Kidney epithelial cell (primary cell): ENCODE measurements around the gene TSKS. TPM values are rescaled to one million over a fixed set of nuclear protein-coding genes. Genes with fewer than 3 reads are reported as not detected.
A peak's percentile ranks its signal among the peaks of the same experiment; 100 is the strongest.

Experiments used
- DNase-seq: peaks from one replicate; pipeline ENCODE4 v3.0.0-alpha.2; 2010; ENCODE audit warnings: low read depth
- H3K27me3 ChIP-seq: 2 replicates; pipeline ENCODE4 v1.6.0; 2011; ENCODE audit warnings: low read length; ENCODE audit not compliant: control insufficient read depth, insufficient read depth
- H3K36me3 ChIP-seq: 2 replicates; pipeline ENCODE4 v1.5.1; 2011; ENCODE audit warnings: low read length; ENCODE audit not compliant: control insufficient read depth, insufficient read depth
- H3K4me3 ChIP-seq: 2 replicates; pipeline ENCODE4 v1.5.1; 2011; ENCODE audit warnings: low read depth, mild to moderate bottlenecking, control low read depth, low read length
- total RNA-seq: library from RNA; depleted of rRNA; stranded (reverse); fragments of >200 nt; gene quantifications from 2 replicates; pipeline ENCODE4 v1.2.3, GENCODE V29; 2015
- TF ChIP-seq, protein P1 (sequence below): IDR thresholded peaks from 2 replicates; pipeline ENCODE4 v1.5.1; 2011; ENCODE audit warnings: mild to moderate bottlenecking, moderate library complexity, low read length, control low read depth, inconsistent platforms; ENCODE audit not compliant: insufficient read depth, poor library complexity, severe bottlenecking

The TSKS gene
- total RNA-seq, 1 donor from 2014 or later: not detected

- TF ChIP-seq, protein P1, sequence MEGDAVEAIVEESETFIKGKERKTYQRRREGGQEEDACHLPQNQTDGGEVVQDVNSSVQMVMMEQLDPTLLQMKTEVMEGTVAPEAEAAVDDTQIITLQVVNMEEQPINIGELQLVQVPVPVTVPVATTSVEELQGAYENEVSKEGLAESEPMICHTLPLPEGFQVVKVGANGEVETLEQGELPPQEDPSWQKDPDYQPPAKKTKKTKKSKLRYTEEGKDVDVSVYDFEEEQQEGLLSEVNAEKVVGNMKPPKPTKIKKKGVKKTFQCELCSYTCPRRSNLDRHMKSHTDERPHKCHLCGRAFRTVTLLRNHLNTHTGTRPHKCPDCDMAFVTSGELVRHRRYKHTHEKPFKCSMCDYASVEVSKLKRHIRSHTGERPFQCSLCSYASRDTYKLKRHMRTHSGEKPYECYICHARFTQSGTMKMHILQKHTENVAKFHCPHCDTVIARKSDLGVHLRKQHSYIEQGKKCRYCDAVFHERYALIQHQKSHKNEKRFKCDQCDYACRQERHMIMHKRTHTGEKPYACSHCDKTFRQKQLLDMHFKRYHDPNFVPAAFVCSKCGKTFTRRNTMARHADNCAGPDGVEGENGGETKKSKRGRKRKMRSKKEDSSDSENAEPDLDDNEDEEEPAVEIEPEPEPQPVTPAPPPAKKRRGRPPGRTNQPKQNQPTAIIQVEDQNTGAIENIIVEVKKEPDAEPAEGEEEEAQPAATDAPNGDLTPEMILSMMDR: no peak
- Histone ChIP-seq H3K36me3 (no peaks in the 10 kb centered on the region), H3K4me3 (no peak overlapping the region), H3K27me3 (no peaks in the 10 kb centered on the region)
- no peak for DNase-seq
These were observed 1.2 kb upstream of the TSKS start for GRCh38 chr19:49764341-49764740.

- TF ChIP-seq, protein P1: peak; percentile 14
- Histone ChIP-seq H3K4me3 (no peak overlapping the region), H3K27me3 (no peaks in the 10 kb centered on the region), H3K36me3 (no peaks in the 10 kb centered on the region)
- no peak for DNase-seq
These were observed 1.3 kb downstream of the TSKS start for GRCh38 chr19:49761625-49762311.

- TF ChIP-seq, protein P1: no peak
- H3K36me3 ChIP-seq: no peaks in the 10 kb centered on the region
- no peaks in the 10 kb centered on the region for H3K27me3 ChIP-seq
- H3K4me3 ChIP-seq: no peak overlapping the region
- DNase-seq: no peak
These were observed 1.9 kb downstream of the TSKS start for GRCh38 chr19:49761249-49761624.

GRCh38 chr19:49758292-49758691 is 4.8 kb downstream of the TSKS start:
- Histone ChIP-seq H3K36me3 (no peaks in the 10 kb centered on the region), H3K27me3 (no peaks in the 10 kb centered on the region), H3K4me3 (no peak overlapping the region)
- TF ChIP-seq, protein P1: no peak
- DNase-seq: peak; percentile 31

GRCh38 chr19:49755956-49756355 is 7.2 kb downstream of the TSKS start:
- no peak for DNase-seq
- TF ChIP-seq, protein P1: no peak
- Histone ChIP-seq H3K36me3 (no peaks in the 10 kb centered on the region), H3K27me3 (no peaks in the 10 kb centered on the region), H3K4me3 (no peak overlapping the region)

DNA sequence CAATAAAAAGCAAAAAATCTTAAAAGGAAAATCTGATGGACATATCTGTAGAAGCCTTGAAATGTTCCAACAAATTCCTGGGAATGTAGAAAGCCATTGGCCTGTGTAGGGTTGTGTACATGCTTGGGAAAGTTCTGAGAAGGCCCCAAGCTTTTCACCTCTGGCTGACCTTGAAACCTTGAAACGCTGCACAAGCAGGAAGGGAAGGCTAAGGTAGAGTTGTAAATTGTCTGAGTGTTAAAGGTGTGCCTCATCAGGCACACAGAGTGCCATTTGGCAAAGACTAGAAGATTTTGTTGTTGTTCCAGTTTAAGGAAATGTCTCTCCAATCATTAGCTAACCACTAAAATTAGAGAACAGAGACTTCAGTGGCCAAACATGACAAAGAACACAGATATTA is 10.4 kb downstream of the TSKS start:
- no peaks in the 10 kb centered on the region for H3K36me3 ChIP-seq
- TF ChIP-seq, protein P1: no peak
- H3K4me3 ChIP-seq: no peak overlapping the region
- H3K27me3 ChIP-seq: no peaks in the 10 kb centered on the region
- no peak for DNase-seq
